HEK293 (cell line): ENCODE data around the gene ASCC3.

Experiments used
- EGR2 ChIP-seq: fragments of 450-650 bp; formaldehyde crosslinking; IDR thresholded peaks from 2 replicates; pipeline ENCODE4 v1.5.1; 2016; ENCODE audit warnings: low read depth, missing biosample characterization, missing genetic modification characterization
- GLI4 ChIP-seq: fragments of 450-650 bp; formaldehyde crosslinking; IDR thresholded peaks from 2 replicates; pipeline ENCODE4 v1.5.1; 2016; ENCODE audit warnings: missing biosample characterization, missing genetic modification characterization
- GLIS2 ChIP-seq: fragments of 450-650 bp; formaldehyde crosslinking; IDR thresholded peaks from 2 replicates; pipeline ENCODE4 v1.5.1; 2016; ENCODE audit warnings: missing biosample characterization, missing genetic modification characterization
- RBAK ChIP-seq: fragments of 450-650 bp; formaldehyde crosslinking; IDR thresholded peaks from 2 replicates; pipeline ENCODE4 v1.5.1; 2016; ENCODE audit warnings: missing biosample characterization, missing genetic modification characterization
- SP3 ChIP-seq: fragments of 450-650 bp; formaldehyde crosslinking; IDR thresholded peaks from 2 replicates; pipeline ENCODE4 v1.5.1; 2016; ENCODE audit warnings: missing biosample characterization, missing genetic modification characterization
- TCF7L2 ChIP-seq: IDR thresholded peaks from 2 replicates; pipeline ENCODE4 v1.6.1; 2011; ENCODE audit warnings: low read depth, mild to moderate bottlenecking, inconsistent platforms, low read length, moderate library complexity, borderline replicate concordance
- TRIM28 ChIP-seq: IDR thresholded peaks from 2 replicates; pipeline ENCODE4 v1.6.1; 2011; ENCODE audit warnings: low read length, control low read depth, borderline replicate concordance
- WT1 ChIP-seq: fragments of 450-650 bp; formaldehyde crosslinking; IDR thresholded peaks from 2 replicates; pipeline ENCODE4 v1.5.1; 2016; ENCODE audit warnings: missing biosample characterization, missing genetic modification characterization
- ZBTB1 ChIP-seq: fragments of 450-650 bp; formaldehyde crosslinking; IDR thresholded peaks from 2 replicates; pipeline ENCODE4 v1.5.1; 2016; ENCODE audit warnings: missing biosample characterization, missing genetic modification characterization
- ZBTB17 ChIP-seq: fragments of 450-650 bp; formaldehyde crosslinking; IDR thresholded peaks from 2 replicates; pipeline ENCODE4 v1.5.1; 2016; ENCODE audit warnings: missing biosample characterization, missing genetic modification characterization
- ZBTB7A ChIP-seq: fragments of 450-650 bp; formaldehyde crosslinking; IDR thresholded peaks from 2 replicates; pipeline ENCODE4 v1.5.1; 2016; ENCODE audit warnings: low read depth, missing biosample characterization, missing genetic modification characterization
- ZFP3 ChIP-seq: fragments of 450-650 bp; formaldehyde crosslinking; IDR thresholded peaks from 2 replicates; pipeline ENCODE4 v1.5.1; 2016; ENCODE audit warnings: low read depth, missing biosample characterization, missing genetic modification characterization
- ZNF114 ChIP-seq: fragments of 450-650 bp; formaldehyde crosslinking; IDR thresholded peaks from 2 replicates; pipeline ENCODE4 v1.5.0; 2017; ENCODE audit warnings: missing biosample characterization, missing genetic modification characterization
- ZNF132 ChIP-seq: fragments of 450-650 bp; formaldehyde crosslinking; IDR thresholded peaks from 2 replicates; pipeline ENCODE4 v1.5.1; 2017; ENCODE audit warnings: missing biosample characterization, missing genetic modification characterization, borderline replicate concordance
- ZNF138 ChIP-seq: fragments of 450-650 bp; formaldehyde crosslinking; IDR thresholded peaks from 2 replicates; pipeline ENCODE4 v1.5.1; 2016; ENCODE audit warnings: missing biosample characterization, missing genetic modification characterization, borderline replicate concordance
- ZNF140 ChIP-seq: fragments of 450-650 bp; formaldehyde crosslinking; IDR thresholded peaks from 2 replicates; pipeline ENCODE4 v1.5.1; 2016; ENCODE audit warnings: missing biosample characterization, missing genetic modification characterization
- ZNF16 ChIP-seq: fragments of 450-650 bp; formaldehyde crosslinking; IDR thresholded peaks from 2 replicates; pipeline ENCODE4 v1.5.1; 2016; ENCODE audit warnings: low read depth, missing biosample characterization, missing genetic modification characterization
- ZNF223 ChIP-seq: fragments of 450-650 bp; formaldehyde crosslinking; IDR thresholded peaks from 2 replicates; pipeline ENCODE4 v1.5.1; 2016; ENCODE audit warnings: missing biosample characterization, missing genetic modification characterization
- ZNF266 ChIP-seq: fragments of 450-650 bp; formaldehyde crosslinking; IDR thresholded peaks from 2 replicates; pipeline ENCODE4 v1.5.1; 2016; ENCODE audit warnings: missing biosample characterization, missing genetic modification characterization, low read depth
- ZNF292 ChIP-seq: fragments of 450-650 bp; formaldehyde crosslinking; IDR thresholded peaks from 2 replicates; pipeline ENCODE4 v1.5.1; 2016; ENCODE audit warnings: low read depth, missing biosample characterization, missing genetic modification characterization, borderline replicate concordance
- ZNF341 ChIP-seq: fragments of 450-650 bp; formaldehyde crosslinking; IDR thresholded peaks from 2 replicates; pipeline ENCODE4; 2016; ENCODE audit warnings: low read depth, missing biosample characterization, missing genetic modification characterization
- ZNF514 ChIP-seq: fragments of 450-650 bp; formaldehyde crosslinking; IDR thresholded peaks from 2 replicates; pipeline ENCODE4 v1.5.1; 2016; ENCODE audit warnings: missing biosample characterization, missing genetic modification characterization
- ZNF555 ChIP-seq: fragments of 450-650 bp; formaldehyde crosslinking; conservative IDR thresholded peaks from 2 replicates; pipeline ENCODE4 v1.5.1; 2017; ENCODE audit warnings: missing biosample characterization, mild to moderate bottlenecking, missing genetic modification characterization, inconsistent platforms
- ZNF670 ChIP-seq: fragments of 450-650 bp; formaldehyde crosslinking; IDR thresholded peaks from 2 replicates; pipeline ENCODE4 v1.5.1; 2016; ENCODE audit warnings: missing biosample characterization, missing genetic modification characterization, low read depth
- ZNF701 ChIP-seq: fragments of 450-650 bp; formaldehyde crosslinking; IDR thresholded peaks from 2 replicates; pipeline ENCODE4 v1.5.1; 2016; ENCODE audit warnings: missing biosample characterization, missing genetic modification characterization
- ZNF777 ChIP-seq: fragments of 450-650 bp; formaldehyde crosslinking; IDR thresholded peaks from 2 replicates; pipeline ENCODE4 v1.5.1; 2017; ENCODE audit warnings: missing biosample characterization, missing genetic modification characterization, borderline replicate concordance
- ZNF843 ChIP-seq: fragments of 450-650 bp; formaldehyde crosslinking; IDR thresholded peaks from 2 replicates; pipeline ENCODE4 v1.5.1; 2016; ENCODE audit warnings: missing biosample characterization, missing genetic modification characterization
- ZSCAN23 ChIP-seq: fragments of 450-650 bp; formaldehyde crosslinking; IDR thresholded peaks from 2 replicates; pipeline ENCODE4 v1.5.1; 2016; ENCODE audit warnings: missing biosample characterization, missing genetic modification characterization
- ZXDB ChIP-seq: fragments of 450-650 bp; formaldehyde crosslinking; IDR thresholded peaks from 2 replicates; pipeline ENCODE4 v1.5.1; 2016; ENCODE audit warnings: missing biosample characterization, missing genetic modification characterization
- TF ChIP-seq, protein P1 (sequence below): fragments of 450-650 bp; formaldehyde crosslinking; IDR thresholded peaks from 2 replicates; pipeline ENCODE4 v1.5.1; 2016; ENCODE audit warnings: missing biosample characterization, missing genetic modification characterization
- TF ChIP-seq, protein P2 (sequence below): fragments of 450-650 bp; formaldehyde crosslinking; IDR thresholded peaks from 2 replicates; pipeline ENCODE4 v1.5.1; 2016; ENCODE audit warnings: missing biosample characterization, missing genetic modification characterization
- TF ChIP-seq, protein P3 (sequence below): fragments of 450-650 bp; formaldehyde crosslinking; IDR thresholded peaks from 2 replicates; pipeline ENCODE4 v1.5.1; 2016; ENCODE audit warnings: missing biosample characterization, missing genetic modification characterization

The ASCC3 gene

DNA sequence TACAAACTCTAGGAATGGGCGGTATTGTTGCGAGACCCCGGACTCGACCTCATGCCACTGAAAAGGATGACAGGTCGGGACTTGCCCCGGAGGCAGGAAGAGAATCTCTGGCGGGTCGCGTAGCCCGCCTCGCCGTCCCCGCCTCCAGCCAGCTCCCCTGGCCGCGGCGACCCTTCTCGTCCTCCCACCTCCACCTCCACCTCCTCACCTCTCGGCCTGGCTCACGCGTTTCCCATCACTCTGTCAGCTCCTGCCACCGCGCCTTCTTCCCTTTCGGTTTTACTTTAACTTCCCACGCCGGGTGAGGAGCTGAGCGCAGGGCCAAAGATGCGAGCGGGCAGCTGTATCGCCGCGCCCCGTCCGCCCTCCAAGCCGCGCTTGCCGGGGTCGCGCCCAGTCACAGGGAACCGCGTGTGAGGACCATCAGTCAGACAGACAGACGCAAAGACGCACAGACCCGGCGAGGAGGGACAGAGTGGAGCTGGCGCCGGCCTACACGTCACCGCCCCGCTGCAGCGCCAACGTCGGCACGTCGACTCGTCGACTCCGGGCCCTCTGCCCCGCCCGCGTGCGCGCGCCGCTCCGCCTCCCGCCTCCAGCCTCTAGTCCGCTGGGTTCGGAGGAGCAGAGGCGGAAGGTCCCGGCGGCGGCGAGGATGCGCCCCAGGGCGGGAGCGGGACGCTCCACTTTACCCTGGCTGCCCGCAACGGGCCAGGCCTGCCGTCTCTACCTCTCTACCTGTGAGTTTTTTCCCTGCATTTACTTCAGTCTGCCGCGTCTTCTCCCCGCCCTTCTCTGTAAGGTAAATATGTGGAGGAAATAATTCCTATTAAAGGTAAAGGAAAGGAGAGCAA is at the start of gene ASCC3 (continued):
- TF ChIP-seq ZNF138 (tag by site-specific recombination), result no peak
- TF ChIP-seq ZNF514 (tag by site-specific recombination), result no peak
- TF ChIP-seq ZNF132 (tag by site-specific recombination), result no peak
- TF ChIP-seq, protein P1, sequence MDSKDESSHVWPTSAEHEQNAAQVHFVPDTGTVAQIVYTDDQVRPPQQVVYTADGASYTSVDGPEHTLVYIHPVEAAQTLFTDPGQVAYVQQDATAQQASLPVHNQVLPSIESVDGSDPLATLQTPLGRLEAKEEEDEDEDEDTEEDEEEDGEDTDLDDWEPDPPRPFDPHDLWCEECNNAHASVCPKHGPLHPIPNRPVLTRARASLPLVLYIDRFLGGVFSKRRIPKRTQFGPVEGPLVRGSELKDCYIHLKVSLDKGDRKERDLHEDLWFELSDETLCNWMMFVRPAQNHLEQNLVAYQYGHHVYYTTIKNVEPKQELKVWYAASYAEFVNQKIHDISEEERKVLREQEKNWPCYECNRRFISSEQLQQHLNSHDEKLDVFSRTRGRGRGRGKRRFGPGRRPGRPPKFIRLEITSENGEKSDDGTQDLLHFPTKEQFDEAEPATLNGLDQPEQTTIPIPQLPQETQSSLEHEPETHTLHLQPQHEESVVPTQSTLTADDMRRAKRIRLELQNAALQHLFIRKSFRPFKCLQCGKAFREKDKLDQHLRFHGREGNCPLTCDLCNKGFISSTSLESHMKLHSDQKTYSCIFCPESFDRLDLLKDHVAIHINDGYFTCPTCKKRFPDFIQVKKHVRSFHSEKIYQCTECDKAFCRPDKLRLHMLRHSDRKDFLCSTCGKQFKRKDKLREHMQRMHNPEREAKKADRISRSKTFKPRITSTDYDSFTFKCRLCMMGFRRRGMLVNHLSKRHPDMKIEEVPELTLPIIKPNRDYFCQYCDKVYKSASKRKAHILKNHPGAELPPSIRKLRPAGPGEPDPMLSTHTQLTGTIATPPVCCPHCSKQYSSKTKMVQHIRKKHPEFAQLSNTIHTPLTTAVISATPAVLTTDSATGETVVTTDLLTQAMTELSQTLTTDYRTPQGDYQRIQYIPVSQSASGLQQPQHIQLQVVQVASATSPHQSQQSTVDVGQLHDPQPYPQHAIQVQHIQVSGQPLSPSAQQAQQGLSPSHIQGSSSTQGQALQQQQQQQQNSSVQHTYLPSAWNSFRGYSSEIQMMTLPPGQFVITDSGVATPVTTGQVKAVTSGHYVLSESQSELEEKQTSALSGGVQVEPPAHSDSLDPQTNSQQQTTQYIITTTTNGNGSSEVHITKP (tag by site-specific recombination), result no peak; the same call in 1 of the 2 replicates
- TF ChIP-seq GLI4 (tag by site-specific recombination), result no peak; the same call in 1 of the 2 replicates
- no peak for TF ChIP-seq ZBTB1
- no peak for TF ChIP-seq ZFP3 (tag by site-specific recombination)
- TF ChIP-seq ZBTB17 (tag by site-specific recombination), result peak; percentile 83
- TF ChIP-seq ZNF555 (tag by site-specific recombination), result no peak
- TF ChIP-seq ZSCAN23, result peak; percentile 39; the same call in 1 of the 2 replicates
- no peak for TF ChIP-seq ZNF223
- peak; percentile 97 for TF ChIP-seq EGR2
- no peak for TF ChIP-seq ZNF701 (tag by site-specific recombination)
- TF ChIP-seq ZNF16 (tag by site-specific recombination), result no peak
- peak; percentile 68 for TF ChIP-seq ZXDB
- TF ChIP-seq ZNF843 (tag by site-specific recombination), result peak; percentile 37; the same call in 1 of the 2 replicates
- no peak for TF ChIP-seq TCF7L2
- no peak for TF ChIP-seq WT1 (tag by site-specific recombination)
- no peak for TF ChIP-seq ZBTB7A
- TF ChIP-seq ZNF266, result no peak
- TF ChIP-seq SP3, result peak; percentile 80
- TF ChIP-seq ZNF114 (tag by site-specific recombination), result no peak
- TF ChIP-seq ZNF777 (tag by site-specific recombination), result peak; percentile 65; the same call in 1 of the 2 replicates
- TF ChIP-seq TRIM28, result peak; percentile 89
- TF ChIP-seq, protein P2, sequence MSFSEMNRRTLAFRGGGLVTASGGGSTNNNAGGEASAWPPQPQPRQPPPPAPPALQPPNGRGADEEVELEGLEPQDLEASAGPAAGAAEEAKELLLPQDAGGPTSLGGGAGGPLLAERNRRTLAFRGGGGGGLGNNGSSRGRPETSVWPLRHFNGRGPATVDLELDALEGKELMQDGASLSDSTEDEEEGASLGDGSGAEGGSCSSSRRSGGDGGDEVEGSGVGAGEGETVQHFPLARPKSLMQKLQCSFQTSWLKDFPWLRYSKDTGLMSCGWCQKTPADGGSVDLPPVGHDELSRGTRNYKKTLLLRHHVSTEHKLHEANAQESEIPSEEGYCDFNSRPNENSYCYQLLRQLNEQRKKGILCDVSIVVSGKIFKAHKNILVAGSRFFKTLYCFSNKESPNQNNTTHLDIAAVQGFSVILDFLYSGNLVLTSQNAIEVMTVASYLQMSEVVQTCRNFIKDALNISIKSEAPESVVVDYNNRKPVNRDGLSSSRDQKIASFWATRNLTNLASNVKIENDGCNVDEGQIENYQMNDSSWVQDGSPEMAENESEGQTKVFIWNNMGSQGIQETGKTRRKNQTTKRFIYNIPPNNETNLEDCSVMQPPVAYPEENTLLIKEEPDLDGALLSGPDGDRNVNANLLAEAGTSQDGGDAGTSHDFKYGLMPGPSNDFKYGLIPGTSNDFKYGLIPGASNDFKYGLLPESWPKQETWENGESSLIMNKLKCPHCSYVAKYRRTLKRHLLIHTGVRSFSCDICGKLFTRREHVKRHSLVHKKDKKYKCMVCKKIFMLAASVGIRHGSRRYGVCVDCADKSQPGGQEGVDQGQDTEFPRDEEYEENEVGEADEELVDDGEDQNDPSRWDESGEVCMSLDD (tag by site-specific recombination), result no peak
- no peak for TF ChIP-seq ZNF140 (tag by site-specific recombination)
- no peak for TF ChIP-seq RBAK (tag by site-specific recombination)
- TF ChIP-seq, protein P3, sequence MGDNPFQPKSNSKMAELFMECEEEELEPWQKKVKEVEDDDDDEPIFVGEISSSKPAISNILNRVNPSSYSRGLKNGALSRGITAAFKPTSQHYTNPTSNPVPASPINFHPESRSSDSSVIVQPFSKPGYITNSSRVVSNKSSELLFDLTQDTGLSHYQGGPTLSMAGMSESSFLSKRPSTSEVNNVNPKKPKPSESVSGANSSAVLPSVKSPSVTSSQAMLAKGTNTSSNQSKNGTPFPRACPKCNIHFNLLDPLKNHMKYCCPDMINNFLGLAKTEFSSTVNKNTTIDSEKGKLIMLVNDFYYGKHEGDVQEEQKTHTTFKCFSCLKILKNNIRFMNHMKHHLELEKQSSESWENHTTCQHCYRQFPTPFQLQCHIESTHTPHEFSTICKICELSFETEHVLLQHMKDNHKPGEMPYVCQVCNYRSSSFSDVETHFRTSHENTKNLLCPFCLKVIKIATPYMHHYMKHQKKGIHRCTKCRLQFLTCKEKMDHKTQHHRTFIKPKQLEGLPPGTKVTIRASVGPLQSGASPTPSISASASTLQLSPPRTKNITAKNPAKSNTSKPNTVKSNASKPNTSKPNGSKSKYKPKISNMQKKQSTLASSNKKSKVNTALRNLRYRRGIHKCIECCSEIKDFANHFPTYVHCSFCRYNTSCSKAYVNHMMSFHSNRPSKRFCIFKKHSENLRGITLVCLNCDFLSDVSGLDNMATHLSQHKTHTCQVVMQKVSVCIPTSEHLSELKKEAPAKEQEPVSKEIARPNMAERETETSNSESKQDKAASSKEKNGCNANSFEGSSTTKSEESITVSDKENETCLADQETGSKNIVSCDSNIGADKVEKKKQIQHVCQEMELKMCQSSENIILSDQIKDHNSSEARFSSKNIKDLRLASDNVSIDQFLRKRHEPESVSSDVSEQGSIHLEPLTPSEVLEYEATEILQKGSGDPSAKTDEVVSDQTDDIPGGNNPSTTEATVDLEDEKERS, result no peak
- TF ChIP-seq ZNF341, result peak; percentile 87
- no peak for TF ChIP-seq ZNF292 (tag by site-specific recombination)
- TF ChIP-seq GLIS2 (tag by site-specific recombination), result no peak
- TF ChIP-seq ZNF670 (tag by site-specific recombination), result no peak
